Sciatic nerve (tissue), 2 donors: Measurements from ENCODE around the gene ING3. TPM values are rescaled to one million over a fixed set of nuclear protein-coding genes. Genes with fewer than 3 reads are reported as not detected.

ENCODE experiments used
- ATAC-seq: fragments of 200-7000 bp; cut with Tn5 transposase; one replicate; pipeline ENCODE4 v1.9.1; 2020; ENCODE audit warnings: mild to moderate bottlenecking, moderate library complexity
- DNase-seq: peaks from one replicate; pipeline ENCODE4 v3.0.0-alpha.2; 2020; ENCODE audit warnings: low spot score
- intact Hi-C: fragments of 100-400 bp; cut with DNase I; formaldehyde crosslinking; loops from one replicate; pipeline ENCODE4 v1.14.2; 2022
- total RNA-seq: library from RNA; stranded (reverse); fragmentation: NEBNext Ultra II Directional; extraction: Animal tissue kit (Norgen Biotek cat#: 25700); gene quantifications from one replicate; pipeline ENCODE4 v1.2.1, GENCODE V29; 2021
- donor health status: DM: no; HTN: no; CAD: no.
- donor health status: DM: no; HTN: no; CAD: no.

Gene ING3, protein sequence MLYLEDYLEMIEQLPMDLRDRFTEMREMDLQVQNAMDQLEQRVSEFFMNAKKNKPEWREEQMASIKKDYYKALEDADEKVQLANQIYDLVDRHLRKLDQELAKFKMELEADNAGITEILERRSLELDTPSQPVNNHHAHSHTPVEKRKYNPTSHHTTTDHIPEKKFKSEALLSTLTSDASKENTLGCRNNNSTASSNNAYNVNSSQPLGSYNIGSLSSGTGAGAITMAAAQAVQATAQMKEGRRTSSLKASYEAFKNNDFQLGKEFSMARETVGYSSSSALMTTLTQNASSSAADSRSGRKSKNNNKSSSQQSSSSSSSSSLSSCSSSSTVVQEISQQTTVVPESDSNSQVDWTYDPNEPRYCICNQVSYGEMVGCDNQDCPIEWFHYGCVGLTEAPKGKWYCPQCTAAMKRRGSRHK
- total RNA-seq, result 15.1 TPM

GRCh38 chr7:120950539-120951308, at the start of gene ING3:
TSS of gene ING3 (plus strand) at chr7:120950777. CDS start at chr7:120950897, 120 bp downstream.
- ATAC-seq, result peak; percentile 99
- intact Hi-C loops, result no loop called here
- DNase-seq, result peak; percentile 98

GRCh38 chr7:120915314-120916105, 35.1 kb upstream of the ING3 start:
- DNase-seq (no peak), ATAC-seq (no peak)
- intact Hi-C loops, result no loop called here

DNA sequence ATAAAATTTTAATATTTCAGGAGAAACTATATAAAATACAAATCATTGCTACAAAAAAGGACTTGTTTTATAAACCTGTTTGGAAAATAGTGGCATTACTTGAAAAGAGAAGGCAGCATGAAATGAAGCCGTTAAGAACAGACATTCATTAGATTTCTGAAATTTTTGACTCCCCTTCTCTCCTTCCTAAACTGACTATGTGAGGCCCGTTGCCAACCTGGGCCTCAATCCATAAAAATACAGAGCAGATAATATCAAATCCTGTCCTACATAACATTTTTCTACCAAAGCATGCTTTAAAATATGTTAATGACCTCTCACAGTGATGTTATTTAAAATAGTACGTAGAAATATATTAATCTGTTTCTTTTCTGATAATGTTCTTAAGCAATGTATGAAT, 34.5 kb upstream of the ING3 start:
- intact Hi-C loops, result no loop called here
- DNase-seq, result no peak
- no peak for ATAC-seq

GRCh38 chr7:120916538-120916937, 34.0 kb upstream of the ING3 start:
- ATAC-seq (no peak), DNase-seq (no peak)
- intact Hi-C loops, result no loop called here

DNA sequence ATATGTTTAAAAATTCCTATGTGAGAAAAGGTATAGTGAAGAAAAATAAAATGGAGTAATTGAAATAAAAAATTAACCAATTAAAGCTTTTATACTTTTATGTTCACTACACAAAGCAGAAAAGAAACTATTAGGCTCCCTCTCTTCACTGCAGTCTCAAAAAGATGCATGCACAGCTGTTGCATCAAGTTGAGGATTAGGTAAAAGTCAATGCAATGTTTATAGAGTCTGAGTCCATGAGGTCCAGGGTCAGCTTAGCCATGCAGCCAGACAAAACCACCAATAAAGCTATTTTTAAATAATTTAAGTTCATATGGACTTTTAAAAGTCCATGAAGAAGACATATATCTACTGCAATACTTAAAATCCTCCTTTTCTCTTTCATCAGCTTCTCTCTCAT, 31.1 kb upstream of the ING3 start:
- ATAC-seq (no peak), DNase-seq (no peak)
- intact Hi-C loops, result no loop called here

DNA sequence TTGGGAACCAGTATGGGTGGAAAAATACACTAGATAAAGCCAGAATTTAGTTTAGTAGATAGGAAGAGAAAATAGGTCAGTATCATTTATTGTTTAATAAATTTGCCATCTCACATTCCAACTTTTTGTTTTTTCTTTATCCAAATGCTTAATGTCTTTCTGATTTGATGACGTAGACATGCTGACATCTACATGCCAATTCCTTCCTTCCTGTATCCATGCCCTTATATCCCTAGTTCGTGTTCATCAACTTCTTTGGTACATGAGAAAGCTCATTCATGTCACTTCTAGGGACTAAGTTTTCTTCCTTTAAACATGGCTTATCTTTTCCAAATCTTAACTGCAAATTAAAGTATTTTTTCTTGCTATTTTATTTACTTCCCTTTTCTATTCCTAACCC, 30.5 kb upstream of the ING3 start:
- ATAC-seq (no peak), DNase-seq (no peak)

GRCh38 chr7:120920591-120921274, 29.8 kb upstream of the ING3 start:
- intact Hi-C loops, result no loop called here
- DNase-seq (no peak), ATAC-seq (no peak)

More for the DNA sequence above, 30.5 kb upstream of the ING3 start:
- intact Hi-C loops, result no loop called here

GRCh38 chr7:120924837-120925236, 25.7 kb upstream of the ING3 start:
- intact Hi-C loops, result loop anchor here (5.0 kb wide), 1 partner anchor 1033 kb away; no protein-coding TSS in a partner anchor
- no peak for DNase-seq
- no peak for ATAC-seq

DNA sequence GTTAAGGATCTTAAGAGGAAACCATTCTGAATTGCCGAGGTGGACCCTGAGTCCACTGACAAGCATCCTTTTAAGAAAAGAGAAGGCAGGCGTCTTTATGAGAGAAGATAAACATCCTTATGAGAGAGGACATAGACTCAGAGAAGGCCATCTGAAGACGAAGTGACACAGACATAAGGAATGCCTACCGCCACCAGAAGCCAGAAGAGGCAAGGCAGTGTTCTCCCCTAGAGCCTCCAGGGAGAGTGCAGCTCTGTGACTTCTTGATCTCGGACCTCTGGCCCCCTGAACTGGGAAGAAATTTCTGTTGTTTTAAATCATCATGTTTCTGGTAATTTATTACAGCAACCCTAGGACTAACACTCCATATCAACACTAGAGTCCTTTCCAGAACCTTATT, 25.2 kb upstream of the ING3 start:
- DNase-seq (no peak), ATAC-seq (no peak)
- intact Hi-C loops, result loop anchor here (5.0 kb wide), 1 partner anchor 1033 kb away; no protein-coding TSS in a partner anchor

DNA sequence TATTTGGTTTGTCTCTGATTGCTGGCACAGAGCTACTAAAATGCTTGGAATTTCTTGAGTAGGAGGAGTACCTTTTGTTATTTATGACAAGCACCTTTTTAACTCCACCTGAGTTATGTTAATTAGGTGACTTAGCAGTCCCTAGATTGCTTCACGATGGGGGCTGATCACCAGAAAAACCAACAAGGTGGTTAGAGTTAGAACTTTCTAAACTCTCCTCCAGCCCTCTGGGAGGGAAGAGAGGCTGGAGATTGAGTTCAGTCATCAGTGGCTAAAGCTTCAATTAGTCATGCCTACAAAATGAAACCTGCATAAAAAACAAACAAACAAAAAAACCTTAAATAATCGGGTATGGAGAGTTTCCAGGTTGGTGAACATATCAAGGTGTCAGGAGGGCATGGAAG, 23.6 kb upstream of the ING3 start:
- DNase-seq (no peak), ATAC-seq (no peak)
- intact Hi-C loops, result loop anchor here (5.0 kb wide), 1 partner anchor 1035 kb away; no protein-coding TSS in a partner anchor

- intact Hi-C loops, result loop anchor here (5.0 kb wide), 1 partner anchor 1035 kb away; no protein-coding TSS in a partner anchor
- ATAC-seq (no peak), DNase-seq (no peak)
Observed at GRCh38 chr7:120927454-120928103, 23.0 kb upstream of the ING3 start.

GRCh38 chr7:120931243-120931642, 19.3 kb upstream of the ING3 start:
- ATAC-seq (no peak), DNase-seq (no peak)
- intact Hi-C loops, result no loop called here

- ATAC-seq (no peak), DNase-seq (no peak)
- intact Hi-C loops, result no loop called here
Observed at GRCh38 chr7:120933475-120933874, 17.1 kb upstream of the ING3 start.

DNA sequence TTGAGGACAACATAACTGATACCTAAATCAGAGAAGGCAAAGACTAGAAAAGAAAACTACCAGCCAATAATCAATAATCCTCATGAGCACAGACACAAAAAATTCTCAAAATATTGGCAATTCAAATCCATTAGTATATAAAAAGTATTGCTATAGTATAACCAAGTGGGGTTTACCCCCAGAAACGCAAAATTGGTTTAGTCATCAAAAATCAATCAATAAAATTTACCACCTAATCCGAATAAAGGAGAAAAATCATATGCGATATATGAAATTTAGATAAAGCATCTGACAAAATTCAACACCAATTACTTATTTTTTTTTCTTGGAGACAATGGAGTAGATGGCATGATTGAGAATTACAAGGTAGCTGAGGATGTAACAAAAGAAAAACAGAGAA, 11.2 kb upstream of the ING3 start:
- no peak for ATAC-seq
- DNase-seq, result no peak
- intact Hi-C loops, result no loop called here

GRCh38 chr7:120941064-120941463, 9.5 kb upstream of the ING3 start:
- no peak for ATAC-seq
- intact Hi-C loops, result loop anchor here (10.0 kb wide), 1 partner anchor 136 kb away; no protein-coding TSS in a partner anchor
- DNase-seq, result no peak

DNA sequence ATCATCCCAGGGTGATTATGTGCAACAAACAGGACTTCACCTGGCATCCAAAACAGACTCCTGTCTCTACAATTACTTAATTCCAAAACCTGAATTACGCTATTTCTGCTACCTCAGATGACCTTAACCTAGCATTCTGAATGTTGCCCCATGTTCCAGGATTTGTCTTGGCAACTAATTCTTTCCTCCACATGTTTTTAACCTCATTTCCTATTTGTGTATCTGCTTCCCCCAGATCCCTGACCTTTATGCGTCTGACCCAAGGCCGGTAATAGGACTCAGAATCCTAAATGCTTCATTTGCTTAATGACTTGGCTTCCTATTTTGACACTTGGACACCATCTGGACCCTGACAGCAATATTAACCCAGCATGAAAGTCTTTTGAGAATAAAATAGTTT, 8.7 kb upstream of the ING3 start:
- no peak for DNase-seq
- intact Hi-C loops, result loop anchor here (10.0 kb wide), 1 partner anchor 137 kb away; no protein-coding TSS in a partner anchor
- ATAC-seq, result no peak

GRCh38 chr7:120942861-120943260, 7.7 kb upstream of the ING3 start:
- intact Hi-C loops, result loop anchor here (10.0 kb wide), 1 partner anchor 138 kb away; no protein-coding TSS in a partner anchor
- DNase-seq, result no peak
- ATAC-seq, result no peak
